ENCODE data around the gene RNLS. TPM values are rescaled to one million over a fixed set of nuclear protein-coding genes. Genes with fewer than 3 reads are reported as not detected.

Gene RNLS
- total RNA-seq, 2 experiments from 2014 or later, result 2.5 to 3.3 TPM

DNA sequence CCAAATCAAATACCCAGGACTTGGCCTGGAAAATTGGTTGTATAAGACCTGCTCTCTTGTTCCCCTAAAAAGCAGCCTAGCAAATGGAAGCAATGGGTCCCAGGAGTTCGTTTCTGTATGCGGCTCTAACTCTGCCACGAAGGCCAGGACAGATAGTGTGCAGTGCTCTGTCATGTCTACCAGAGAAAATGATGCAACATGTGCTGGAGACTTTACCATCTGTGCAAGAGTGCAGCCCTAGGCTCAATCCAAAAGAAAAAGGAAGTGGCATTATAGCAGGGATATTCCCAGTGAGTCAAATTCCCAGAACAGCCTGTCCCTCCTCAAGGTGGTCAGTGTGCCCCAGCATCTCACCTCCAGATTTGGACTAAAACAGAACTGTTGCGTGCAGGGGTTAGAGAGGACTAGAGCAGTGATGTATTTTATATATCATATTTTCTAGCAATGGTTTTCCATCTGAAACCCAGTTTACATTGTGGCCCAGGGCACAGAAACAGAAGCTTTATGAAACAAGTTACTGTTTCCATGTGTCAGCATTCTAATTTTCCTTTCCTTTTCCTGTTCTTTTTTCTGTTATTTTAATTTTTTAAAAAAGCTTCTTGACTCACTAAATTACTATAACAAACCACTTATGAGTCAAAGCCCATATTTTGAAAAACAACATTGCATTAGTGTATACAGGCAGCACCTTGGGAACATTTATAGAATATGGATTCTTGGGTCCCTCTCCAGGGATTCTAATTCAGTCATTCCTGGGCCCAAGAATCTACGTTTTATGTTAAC is 311.2 kb downstream of the RNLS start:
- Mint-ChIP-seq H3K4me1 (ENCODE audit: low read depth) (peaks cover 47% of the 10 kb centered on the region), H3K27ac (peak overlapping the region; percentile 87), H3K27me3 (ENCODE audit: low read depth) (peaks cover 9% of the 10 kb centered on the region), H3K9me3 (ENCODE audit: insufficient read depth) (no peaks in the 10 kb centered on the region), H3K36me3 (ENCODE audit: low read depth) (peaks cover 6% of the 10 kb centered on the region), H3K4me3 (peak overlapping the region; percentile 63)
- ATAC-seq, result peak; percentile 44
- ChIA-PET POLR2A (interaction anchor here (1.2 to 2.0 kb wide), 2 partner anchors 114 to 410 kb away, joined by 7 to 8 read pairs; no protein-coding TSS in a partner anchor), CTCF (interaction anchor here (0.6 to 3.1 kb wide), 11 partner anchors 9 to 281 kb away, joined by 3 to 25 read pairs (median 3); no protein-coding TSS in a partner anchor)
- no peak for DNase-seq

DNA sequence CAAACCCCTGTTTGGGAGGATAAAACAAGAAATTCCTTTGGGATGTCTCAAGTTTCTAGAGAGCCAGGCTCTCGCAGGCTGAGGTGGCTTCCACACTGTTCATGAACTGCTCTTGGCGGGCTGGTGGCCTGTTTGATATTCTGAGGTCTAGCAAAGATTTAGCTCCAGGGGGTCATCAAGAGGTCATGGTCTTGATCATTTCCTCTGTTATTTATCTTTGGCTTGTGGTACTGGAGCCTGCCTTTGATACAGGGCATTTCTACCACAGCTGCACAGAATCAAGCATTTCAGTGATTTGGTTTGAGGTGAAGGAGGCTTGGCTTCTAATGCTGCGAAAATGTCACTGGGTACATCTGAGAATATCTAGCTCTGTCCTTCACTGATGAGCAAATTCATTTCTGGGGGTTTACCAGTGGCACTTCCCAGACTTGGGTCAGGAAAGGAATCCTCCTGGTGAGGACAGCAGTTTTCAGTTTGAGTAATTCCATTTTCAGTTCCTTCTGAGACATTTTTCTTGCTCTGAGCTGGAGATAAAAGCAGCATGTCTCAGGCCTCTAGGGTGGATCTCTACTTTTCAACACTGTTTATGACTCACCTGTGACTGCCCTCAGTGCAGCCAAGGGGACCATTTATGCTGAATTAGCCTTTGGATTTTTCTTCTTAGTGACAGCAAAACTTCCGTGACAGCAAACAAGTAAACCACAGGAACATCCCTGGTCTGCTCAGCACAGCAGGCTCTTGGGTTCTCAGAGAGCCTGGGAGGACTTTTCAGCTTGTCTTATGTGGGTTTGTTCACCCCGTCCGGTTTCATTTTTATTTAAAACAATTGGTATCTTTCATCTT is 312.0 kb downstream of the RNLS start:
- H3K4me3 Mint-ChIP-seq, result peak overlapping the region; percentile 63
- H3K27me3 Mint-ChIP-seq (ENCODE audit: low read depth), result peaks cover 12% of the 10 kb centered on the region
- ChIA-PET CTCF (interaction anchor here (0.6 to 3.1 kb wide), 11 partner anchors 9 to 282 kb away, joined by 3 to 25 read pairs (median 3); no protein-coding TSS in a partner anchor), POLR2A (interaction anchor here (0.6 to 2.0 kb wide), 5 partner anchors 34 to 409 kb away, joined by 3 to 8 read pairs (median 4); no protein-coding TSS in a partner anchor)
- DNase-seq (peak; percentile 82), ATAC-seq (peak; percentile 85)
- peak overlapping the region; percentile 87 for H3K27ac Mint-ChIP-seq
- no peaks in the 10 kb centered on the region for H3K9me3 Mint-ChIP-seq (ENCODE audit: insufficient read depth)
- peaks cover 6% of the 10 kb centered on the region for H3K36me3 Mint-ChIP-seq (ENCODE audit: low read depth)
- peaks cover 51% of the 10 kb centered on the region for H3K4me1 Mint-ChIP-seq (ENCODE audit: low read depth)

DNA sequence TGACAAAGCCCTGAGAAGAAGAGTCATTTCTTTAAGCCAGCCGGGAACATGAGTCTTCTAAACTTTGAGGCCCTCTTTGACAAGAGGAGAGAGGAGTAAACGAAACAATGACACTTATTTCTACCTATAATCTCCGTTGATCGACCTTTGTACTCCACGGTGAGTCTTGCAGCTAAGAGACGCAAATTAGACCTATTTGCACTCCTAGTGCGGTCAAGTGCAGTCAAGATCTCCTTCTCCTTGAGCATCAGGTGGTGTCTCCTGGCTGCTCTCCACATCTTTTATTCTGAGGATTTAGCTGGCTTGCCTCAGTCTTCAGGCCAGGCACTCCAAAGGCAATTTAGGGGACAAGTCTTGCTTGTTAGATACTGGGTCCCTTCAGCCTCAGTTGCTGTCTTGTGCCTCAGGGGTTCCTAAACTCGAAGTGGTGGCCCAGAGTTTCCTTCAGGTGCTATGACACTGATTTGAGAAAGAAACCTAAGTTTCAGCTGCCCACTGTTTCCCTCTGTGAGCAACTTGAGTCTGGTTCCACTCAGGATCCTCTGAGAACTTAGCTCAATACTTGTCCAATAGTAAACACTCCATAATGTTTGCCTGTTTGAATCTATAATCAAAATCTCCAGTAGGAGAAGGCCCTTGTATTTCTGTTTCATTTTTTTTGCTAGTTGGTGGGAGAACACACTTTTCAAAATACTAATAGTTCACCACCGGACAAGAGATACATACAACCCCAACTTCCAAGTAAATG is 312.9 kb downstream of the RNLS start:
- ATAC-seq, result no peak
- Mint-ChIP-seq H3K4me3 (peak overlapping the region; percentile 63), H3K27ac (peak overlapping the region; percentile 87), H3K4me1 (ENCODE audit: low read depth) (peaks cover 51% of the 10 kb centered on the region), H3K9me3 (ENCODE audit: insufficient read depth) (no peaks in the 10 kb centered on the region), H3K27me3 (ENCODE audit: low read depth) (peaks cover 12% of the 10 kb centered on the region), H3K36me3 (ENCODE audit: low read depth) (peaks cover 6% of the 10 kb centered on the region)
- ChIA-PET POLR2A (interaction anchor here (1.0 to 2.0 kb wide), 4 partner anchors 114 to 408 kb away, joined by 4 to 8 read pairs (median 6); no protein-coding TSS in a partner anchor), CTCF (interaction anchor here (0.6 to 3.1 kb wide), 7 partner anchors 10 to 187 kb away, joined by 3 to 25 read pairs (median 4); no protein-coding TSS in a partner anchor)
- DNase-seq, result no peak

DNA sequence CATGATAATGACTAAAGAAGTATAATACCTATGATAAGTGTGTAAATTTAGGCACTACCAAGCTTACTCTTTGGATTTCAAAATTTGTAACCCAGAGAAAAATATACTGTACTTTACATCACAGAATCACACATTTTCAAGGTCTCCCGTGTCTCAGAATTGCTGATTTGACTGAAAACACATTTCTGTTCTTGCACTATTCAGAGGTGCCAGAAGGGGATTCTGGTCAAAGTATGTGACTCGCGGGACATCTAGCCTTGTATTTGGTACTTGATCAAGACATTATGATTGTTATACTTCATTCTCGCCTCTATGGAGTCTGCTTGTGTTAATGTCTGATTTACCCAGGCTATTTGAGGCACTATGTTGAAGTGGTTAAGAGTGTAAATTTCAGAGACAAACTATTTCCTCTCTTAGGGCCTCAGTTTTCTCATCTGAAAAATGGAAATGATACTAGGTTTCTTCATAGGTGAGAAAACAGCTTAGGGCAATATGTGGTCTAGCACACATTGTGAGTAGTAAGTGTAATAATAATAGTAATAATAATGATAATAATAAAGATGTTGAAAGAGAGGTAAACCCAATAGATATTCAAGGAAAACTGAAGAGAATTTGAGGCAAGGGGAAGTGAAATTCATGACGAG is 320.4 kb downstream of the RNLS start:
- peaks cover 10% of the 10 kb centered on the region for H3K27me3 Mint-ChIP-seq (ENCODE audit: low read depth)
- peaks cover 10% of the 10 kb centered on the region for H3K4me1 Mint-ChIP-seq (ENCODE audit: low read depth)
- POLR2A ChIA-PET, result no interaction called here
- peaks cover 3% of the 10 kb centered on the region for H3K9me3 Mint-ChIP-seq (ENCODE audit: insufficient read depth)
- no peaks in the 10 kb centered on the region for H3K36me3 Mint-ChIP-seq (ENCODE audit: low read depth)
- ATAC-seq (no peak), DNase-seq (no peak)
- H3K4me3 Mint-ChIP-seq, result no peak overlapping the region
- CTCF ChIA-PET, result interaction anchor here (2.0 kb wide), 1 partner anchor 17 kb away, joined by 4 read pairs; no protein-coding TSS in a partner anchor
- no peak overlapping the region for H3K27ac Mint-ChIP-seq

DNA sequence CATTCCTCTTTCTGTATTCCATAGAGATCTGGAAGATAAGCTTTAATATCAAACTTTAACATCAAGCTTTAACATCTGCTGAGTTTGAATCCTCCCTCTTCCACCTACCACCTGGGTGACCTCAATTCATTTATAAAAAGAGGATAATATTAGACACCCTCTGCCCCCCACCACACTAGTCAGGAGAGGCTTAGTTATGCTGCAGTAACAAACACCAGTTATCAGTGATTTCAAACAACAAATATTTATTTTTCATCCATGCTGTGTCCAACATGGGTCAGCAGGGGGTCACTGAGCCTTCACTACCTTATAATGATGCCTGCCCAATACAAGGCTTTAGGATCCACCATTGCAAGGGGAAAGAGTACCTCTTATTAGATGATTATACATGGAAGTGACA is 322.0 kb downstream of the RNLS start:
- ChIA-PET CTCF (no interaction called here), POLR2A (no interaction called here)
- Mint-ChIP-seq H3K36me3 (ENCODE audit: low read depth) (no peaks in the 10 kb centered on the region), H3K4me3 (no peak overlapping the region), H3K27me3 (ENCODE audit: low read depth) (peaks cover 9% of the 10 kb centered on the region), H3K4me1 (ENCODE audit: low read depth) (peaks cover 5% of the 10 kb centered on the region), H3K27ac (no peak overlapping the region), H3K9me3 (ENCODE audit: insufficient read depth) (peaks cover 3% of the 10 kb centered on the region)
- DNase-seq (no peak), ATAC-seq (no peak)

DNA sequence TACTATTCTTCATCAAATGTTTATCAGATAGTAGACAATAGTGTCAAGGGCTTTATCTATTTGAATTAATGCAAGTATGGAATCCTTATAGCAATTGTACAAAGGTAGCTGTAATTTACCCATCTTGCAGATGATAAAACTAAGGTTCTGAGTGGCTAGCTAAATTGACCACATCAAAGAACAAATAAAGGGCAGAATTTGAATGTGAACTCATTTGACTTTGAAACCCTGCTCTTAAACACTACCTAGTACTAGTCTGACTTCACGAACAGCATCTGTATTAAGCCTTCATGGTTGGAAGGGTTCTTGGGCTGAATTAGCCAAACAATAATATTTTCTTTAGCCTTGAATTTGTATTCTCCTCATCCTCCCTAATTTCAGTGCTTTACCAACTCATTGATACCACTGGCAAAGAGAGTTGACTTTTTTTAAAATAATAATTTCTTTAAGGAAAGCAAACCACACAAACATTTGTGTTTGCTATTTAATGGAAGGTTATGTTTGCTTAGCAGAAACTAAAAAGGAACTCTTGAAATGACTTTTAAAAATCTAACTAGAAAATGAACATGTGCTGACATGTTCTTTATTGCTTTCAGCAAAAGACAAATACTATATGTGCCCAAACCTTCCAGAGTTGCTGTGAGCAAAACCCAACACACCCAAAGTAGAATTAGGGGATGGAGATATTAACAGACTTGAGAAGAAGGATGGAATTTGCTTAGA is 322.6 kb downstream of the RNLS start:
- Mint-ChIP-seq H3K27ac (no peak overlapping the region), H3K4me1 (ENCODE audit: low read depth) (peaks cover 5% of the 10 kb centered on the region), H3K9me3 (ENCODE audit: insufficient read depth) (peaks cover 3% of the 10 kb centered on the region), H3K4me3 (no peak overlapping the region), H3K27me3 (ENCODE audit: low read depth) (peaks cover 9% of the 10 kb centered on the region), H3K36me3 (ENCODE audit: low read depth) (no peaks in the 10 kb centered on the region)
- DNase-seq (no peak), ATAC-seq (no peak)
- ChIA-PET POLR2A (no interaction called here), CTCF (no interaction called here)

DNA sequence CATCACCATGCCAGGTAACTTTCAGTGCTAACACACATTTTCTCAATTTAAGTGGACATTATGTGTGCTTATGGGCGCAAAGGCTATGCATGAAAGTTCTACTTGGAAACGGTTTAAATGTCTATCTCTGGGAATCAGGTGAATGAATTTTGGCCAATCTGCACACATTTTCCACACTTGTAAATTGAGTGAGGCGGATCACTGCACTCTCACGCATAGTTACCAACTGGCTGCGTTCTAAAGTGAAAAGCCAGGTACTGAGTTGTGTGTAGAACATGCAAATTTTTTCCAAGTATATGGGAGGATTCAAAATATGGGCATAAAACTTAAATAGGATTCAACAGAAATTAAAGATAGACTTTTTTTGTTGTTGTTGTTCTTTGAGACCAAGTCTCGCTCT is 323.7 kb downstream of the RNLS start:
- no peak overlapping the region for H3K27ac Mint-ChIP-seq
- POLR2A ChIA-PET, result no interaction called here
- H3K27me3 Mint-ChIP-seq (ENCODE audit: low read depth), result peaks cover 3% of the 10 kb centered on the region

DNA sequence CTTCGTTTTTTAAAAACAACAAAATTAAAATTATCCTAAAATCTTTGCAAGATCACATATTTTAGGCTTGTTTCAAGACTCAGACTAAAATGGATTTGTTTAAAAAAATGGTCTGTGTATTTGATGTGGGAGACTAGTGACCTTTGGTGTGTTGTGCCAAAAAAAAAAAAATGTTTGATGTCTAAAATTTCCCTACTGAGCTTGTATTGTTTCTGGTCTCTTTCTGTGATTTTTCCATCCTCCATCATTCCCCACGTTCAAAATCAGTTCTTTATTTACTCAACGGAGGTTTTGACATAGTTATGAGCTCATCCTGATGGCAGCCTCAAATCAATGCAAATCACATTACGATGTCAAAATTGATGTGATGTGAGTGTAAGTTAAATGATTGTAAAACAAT is 326.2 kb downstream of the RNLS start:
- DNase-seq (no peak), ATAC-seq (no peak)
- H3K27ac Mint-ChIP-seq, result no peak overlapping the region
- peaks cover 3% of the 10 kb centered on the region for H3K27me3 Mint-ChIP-seq (ENCODE audit: low read depth)
- no peaks in the 10 kb centered on the region for H3K36me3 Mint-ChIP-seq (ENCODE audit: low read depth)
- peaks cover 10% of the 10 kb centered on the region for H3K4me1 Mint-ChIP-seq (ENCODE audit: low read depth)
- POLR2A ChIA-PET, result interaction anchor here (0.6 kb wide), 2 partner anchors 49 to 114 kb away, joined by 3 read pairs; no protein-coding TSS in a partner anchor
- CTCF ChIA-PET, result no interaction called here
- H3K9me3 Mint-ChIP-seq (ENCODE audit: insufficient read depth), result peaks cover 3% of the 10 kb centered on the region
- no peak overlapping the region for H3K4me3 Mint-ChIP-seq

More for the DNA sequence above, 323.7 kb downstream of the RNLS start:
- no peak overlapping the region for H3K4me3 Mint-ChIP-seq
- no peak for ATAC-seq
- no peak for DNase-seq
- H3K9me3 Mint-ChIP-seq (ENCODE audit: insufficient read depth), result peaks cover 3% of the 10 kb centered on the region
- no peaks in the 10 kb centered on the region for H3K36me3 Mint-ChIP-seq (ENCODE audit: low read depth)
- H3K4me1 Mint-ChIP-seq (ENCODE audit: low read depth), result peaks cover 5% of the 10 kb centered on the region
- CTCF ChIA-PET, result no interaction called here

DNA sequence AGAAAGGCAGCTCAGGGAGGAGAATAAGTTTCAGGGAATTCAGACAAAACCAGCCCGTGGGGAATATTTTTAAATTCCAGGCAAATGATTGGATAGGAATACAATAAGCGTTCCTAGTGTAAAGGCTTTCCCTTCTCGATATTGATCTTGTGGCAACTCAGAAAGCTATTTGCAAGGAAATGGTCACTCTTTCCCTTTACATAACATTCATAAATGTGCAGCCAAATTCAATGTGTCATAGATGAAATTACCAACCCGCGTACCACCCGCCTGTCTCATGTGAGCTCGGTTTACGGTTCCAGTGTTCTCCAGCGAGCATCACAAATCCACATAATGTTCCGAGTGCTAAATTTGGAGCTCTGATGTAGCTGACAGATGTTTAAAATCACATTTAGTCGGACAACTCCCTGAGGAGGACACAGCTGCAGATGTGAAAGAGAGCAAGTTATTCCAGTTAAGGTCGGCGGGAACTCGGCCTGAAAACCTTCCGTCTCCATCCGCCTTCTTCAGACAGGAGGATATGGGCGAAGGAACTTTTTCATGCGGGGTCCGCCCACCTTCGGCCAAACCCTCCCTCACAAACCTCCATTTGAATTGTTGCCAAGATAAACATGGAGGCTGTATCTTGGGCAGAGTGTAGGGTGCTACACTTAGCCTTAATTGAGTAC is 327.0 kb downstream of the RNLS start:
- Mint-ChIP-seq H3K27ac (no peak overlapping the region), H3K4me3 (no peak overlapping the region), H3K4me1 (ENCODE audit: low read depth) (peaks cover 10% of the 10 kb centered on the region), H3K27me3 (ENCODE audit: low read depth) (peaks cover 3% of the 10 kb centered on the region), H3K9me3 (ENCODE audit: insufficient read depth) (peaks cover 3% of the 10 kb centered on the region), H3K36me3 (ENCODE audit: low read depth) (no peaks in the 10 kb centered on the region)
- ATAC-seq (no peak), DNase-seq (no peak)
- CTCF ChIA-PET, result no interaction called here
- POLR2A ChIA-PET, result no interaction called here

DNA sequence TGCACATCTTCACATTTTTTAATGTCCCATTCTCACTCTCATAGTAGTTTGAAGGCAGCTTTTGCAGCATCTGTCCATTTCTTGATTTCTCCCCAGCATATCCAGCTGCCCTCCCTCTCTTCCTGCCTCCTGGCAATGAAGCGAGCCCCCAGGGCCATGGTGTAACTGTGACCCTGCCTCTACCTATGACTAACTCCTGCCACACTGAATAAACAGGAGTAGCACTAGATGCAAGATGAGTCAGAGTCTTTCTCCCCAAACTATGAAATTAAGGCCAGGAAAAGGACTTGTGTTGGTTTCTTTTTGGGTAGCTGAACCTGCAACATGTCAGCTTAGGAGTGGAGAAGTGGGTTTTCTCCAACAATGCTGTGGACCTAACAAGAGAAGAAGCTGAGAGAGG is 329.0 kb downstream of the RNLS start:
- peaks cover 5% of the 10 kb centered on the region for H3K4me1 Mint-ChIP-seq (ENCODE audit: low read depth)
- H3K36me3 Mint-ChIP-seq (ENCODE audit: low read depth), result no peaks in the 10 kb centered on the region
- POLR2A ChIA-PET, result no interaction called here
- no peak for ATAC-seq
- CTCF ChIA-PET, result interaction anchor here (1.3 kb wide), 1 partner anchor 13 kb away, joined by 4 read pairs; no protein-coding TSS in a partner anchor
- no peak overlapping the region for H3K4me3 Mint-ChIP-seq
- H3K27me3 Mint-ChIP-seq (ENCODE audit: low read depth), result peaks cover 3% of the 10 kb centered on the region
- DNase-seq, result no peak
- H3K9me3 Mint-ChIP-seq (ENCODE audit: insufficient read depth), result no peaks in the 10 kb centered on the region
- H3K27ac Mint-ChIP-seq, result no peak overlapping the region
